ENCODE results near the gene B3GALNT2.

B3GALNT2 gene

GRCh38 chr1:235450886-235451483 is 53.3 kb downstream of the B3GALNT2 start:
- DNase-seq (ENCODE audit: low read depth): no peak

DNA sequence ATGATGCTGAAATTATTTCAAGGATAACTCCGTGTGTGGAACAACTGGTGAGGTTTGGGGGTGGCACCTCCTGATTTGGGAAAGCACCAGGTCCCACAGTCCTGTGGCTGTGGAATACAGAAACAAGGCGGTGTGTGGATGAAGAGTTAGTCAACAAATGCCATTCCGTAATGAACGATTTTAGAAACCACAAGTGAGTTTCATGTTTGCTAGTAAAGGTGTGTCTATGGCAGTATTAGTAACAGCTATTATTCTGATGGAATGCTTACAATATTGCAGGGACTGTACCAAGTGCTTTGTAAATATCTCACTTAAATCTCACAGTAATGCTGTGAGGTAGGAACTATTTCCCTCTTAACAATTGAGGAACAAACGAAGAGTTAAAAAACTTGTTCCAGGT is 53.8 kb downstream of the B3GALNT2 start:
- DNase-seq (ENCODE audit: low read depth): no peak

GRCh38 chr1:235448616-235449015 is 55.6 kb downstream of the B3GALNT2 start:
- no peak for DNase-seq (ENCODE audit: low read depth)

DNA sequence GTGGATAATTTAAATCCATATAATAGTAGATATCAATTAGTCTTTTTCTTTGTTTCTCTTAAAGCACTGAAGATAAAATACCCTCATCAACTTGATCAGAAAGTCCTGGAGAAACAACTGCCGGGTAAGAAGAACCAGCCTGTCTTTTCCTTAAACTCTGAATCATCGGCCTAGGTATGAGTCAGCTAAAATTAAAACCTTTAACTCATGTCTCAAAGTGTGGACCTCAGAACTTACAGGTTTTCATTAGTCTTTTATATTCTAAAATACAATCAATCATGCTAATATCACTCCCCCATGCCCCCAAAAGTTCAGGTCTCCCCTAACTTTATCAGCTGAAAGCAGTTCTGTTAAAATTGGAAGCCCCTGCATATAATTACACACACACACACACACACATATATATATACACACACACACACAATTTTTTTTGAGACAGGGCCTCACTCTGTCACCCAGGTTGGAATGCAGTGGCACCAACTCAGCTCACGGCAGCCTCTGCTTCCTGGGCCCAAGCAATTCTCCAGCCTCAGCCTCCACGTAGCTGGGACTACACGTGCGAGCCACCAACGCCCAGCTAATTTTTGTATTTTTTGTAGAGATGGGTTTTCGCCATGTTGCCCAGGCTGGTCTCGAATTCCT is 61.3 kb downstream of the B3GALNT2 start:
- no peak for DNase-seq (ENCODE audit: low read depth)

- no peak for DNase-seq (ENCODE audit: low read depth)
These were observed 63.0 kb downstream of the B3GALNT2 start for GRCh38 chr1:235441159-235441685.

DNA sequence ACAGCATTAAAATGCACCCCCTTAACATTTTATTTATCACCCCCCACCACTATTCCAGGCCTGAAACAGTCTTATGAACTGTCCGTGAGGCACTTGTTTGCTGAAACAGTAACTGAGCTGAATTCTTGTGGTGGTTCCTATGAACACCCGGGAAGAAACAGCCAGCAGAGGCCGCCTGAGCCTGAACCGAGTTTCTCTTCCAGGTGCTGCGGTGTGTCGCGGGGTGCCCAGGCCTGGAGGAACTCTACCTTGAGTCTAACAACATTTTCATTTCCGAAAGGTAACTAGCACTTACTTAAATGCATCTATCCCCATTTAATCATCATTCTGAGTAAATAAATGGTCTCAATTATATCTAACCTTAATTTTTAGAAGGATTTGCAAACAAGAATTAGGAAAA is 70.3 kb downstream of the B3GALNT2 start:
- DNase-seq (ENCODE audit: low read depth): no peak

- no peak for DNase-seq (ENCODE audit: low read depth)
These were observed 73.3 kb downstream of the B3GALNT2 start for GRCh38 chr1:235430991-235431390.

GRCh38 chr1:235429143-235429542 is 75.1 kb downstream of the B3GALNT2 start:
- no peak for DNase-seq (ENCODE audit: low read depth)

DNA sequence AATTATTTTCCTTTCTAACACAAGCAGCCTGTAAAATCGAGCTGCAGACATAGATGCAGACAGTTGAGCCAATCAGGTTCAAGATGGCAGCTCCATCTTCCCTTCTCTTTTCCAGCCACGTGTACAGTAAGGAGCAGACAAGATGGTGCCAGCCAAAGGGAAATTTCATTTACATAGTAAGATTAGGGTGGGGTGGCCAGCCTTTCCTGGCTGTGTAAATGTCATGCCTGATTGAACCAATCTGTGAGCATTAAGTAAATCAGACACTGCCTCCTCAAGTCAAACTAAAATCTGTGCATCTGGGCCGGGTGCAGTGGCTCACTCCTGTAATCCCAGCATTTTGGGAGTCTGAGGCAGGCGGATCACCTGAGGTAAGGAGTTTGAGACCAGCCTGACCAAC is 76.8 kb downstream of the B3GALNT2 start:
- DNase-seq (ENCODE audit: low read depth): no peak

DNA sequence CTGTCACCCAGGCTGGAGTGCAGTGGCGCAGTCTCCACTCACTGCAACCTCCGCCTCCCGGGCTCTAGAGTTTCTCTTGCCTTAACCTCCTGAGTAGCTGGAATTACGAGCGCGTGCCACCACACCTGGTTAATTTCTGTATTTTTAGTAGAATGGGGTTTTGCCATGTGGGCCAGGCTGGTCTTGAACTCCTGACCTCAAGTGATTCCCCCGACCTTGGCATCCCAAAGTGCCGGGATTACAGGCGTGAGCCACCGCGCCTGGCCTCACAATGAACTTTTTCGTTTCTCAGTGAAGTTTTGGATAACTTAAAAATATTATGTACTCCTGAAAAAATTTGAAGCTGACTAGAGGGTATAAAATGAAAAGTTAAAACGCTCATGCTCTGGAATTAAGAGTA is 77.6 kb downstream of the B3GALNT2 start:
- no peak for DNase-seq (ENCODE audit: low read depth)

DNA sequence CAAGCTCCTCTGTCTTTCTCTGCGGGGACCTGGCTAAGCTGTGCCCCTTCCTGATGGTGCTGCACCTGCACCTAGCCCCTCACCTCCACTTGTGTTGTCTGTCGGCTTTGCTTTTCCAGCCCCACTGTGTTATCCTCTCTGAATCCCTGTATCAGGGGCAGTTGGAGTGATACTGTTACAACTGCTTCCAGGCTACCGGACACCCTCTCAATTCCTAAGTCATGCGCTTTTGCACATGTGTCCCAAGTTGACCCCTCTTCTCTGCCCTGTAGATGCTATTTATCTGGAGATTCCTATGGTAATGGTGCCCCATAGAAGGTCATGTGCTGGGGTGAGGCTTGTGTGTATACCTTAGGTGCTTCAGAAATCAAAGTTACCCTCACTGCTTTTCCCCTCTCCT is 78.1 kb downstream of the B3GALNT2 start:
- DNase-seq (ENCODE audit: low read depth): no peak

GRCh38 chr1:235425357-235425756 is 78.9 kb downstream of the B3GALNT2 start:
- no peak for DNase-seq (ENCODE audit: low read depth)

GRCh38 chr1:235424092-235424491 is 80.2 kb downstream of the B3GALNT2 start:
- DNase-seq (ENCODE audit: low read depth): no peak

- DNase-seq (ENCODE audit: low read depth): no peak
These were observed 81.0 kb downstream of the B3GALNT2 start for GRCh38 chr1:235423214-235423652.

DNA sequence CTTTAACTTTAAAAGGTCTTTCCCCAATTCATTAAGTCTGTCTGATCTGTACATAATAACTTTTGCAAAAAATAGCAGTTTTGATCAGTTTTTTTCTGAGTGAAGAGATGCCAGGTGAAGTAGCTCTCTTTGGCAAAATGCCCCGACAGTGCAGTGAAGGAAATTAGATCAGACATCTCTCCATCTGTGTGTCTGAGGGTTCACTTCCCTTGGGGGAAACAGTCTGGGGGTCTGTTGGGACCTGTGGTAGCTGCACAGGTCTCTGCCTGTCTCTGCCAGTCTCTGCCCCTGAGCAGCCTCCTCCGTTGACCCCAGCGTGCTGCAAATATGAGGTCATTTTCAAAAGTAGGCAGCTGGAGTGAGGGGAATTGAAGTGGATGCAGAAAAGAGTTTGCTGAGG is 82.5 kb downstream of the B3GALNT2 start:
- DNase-seq (ENCODE audit: low read depth): no peak

DNA sequence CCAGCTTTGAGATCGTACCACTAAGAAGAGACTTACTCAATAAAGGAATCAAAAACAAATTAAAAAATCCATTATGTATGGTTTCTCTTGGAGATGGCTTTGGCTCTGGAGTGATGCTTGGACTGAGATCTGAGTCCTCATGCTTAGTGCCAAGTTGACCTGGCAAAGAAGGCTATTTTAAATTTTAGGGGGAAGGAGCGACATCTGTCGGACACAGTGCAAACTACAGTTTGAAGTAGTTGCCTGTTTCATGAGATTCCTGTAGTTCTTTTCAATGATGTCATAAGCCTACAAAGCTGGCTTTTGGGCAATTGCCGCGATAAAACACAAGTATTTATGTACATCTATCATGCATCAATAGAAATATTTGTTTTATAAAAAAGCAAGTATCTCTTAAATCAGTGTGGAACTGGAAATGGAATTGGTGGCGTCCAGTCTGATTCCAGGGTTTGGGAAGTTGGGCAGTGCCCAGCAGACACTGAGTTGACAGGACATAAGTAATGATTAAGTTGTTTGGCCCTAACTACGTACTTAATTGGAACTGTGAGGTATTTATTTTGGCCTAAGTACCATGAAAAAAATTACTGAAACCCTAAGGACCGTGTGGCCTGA is 87.1 kb downstream of the B3GALNT2 start:
- DNase-seq (ENCODE audit: low read depth): peak; percentile 36

DNA sequence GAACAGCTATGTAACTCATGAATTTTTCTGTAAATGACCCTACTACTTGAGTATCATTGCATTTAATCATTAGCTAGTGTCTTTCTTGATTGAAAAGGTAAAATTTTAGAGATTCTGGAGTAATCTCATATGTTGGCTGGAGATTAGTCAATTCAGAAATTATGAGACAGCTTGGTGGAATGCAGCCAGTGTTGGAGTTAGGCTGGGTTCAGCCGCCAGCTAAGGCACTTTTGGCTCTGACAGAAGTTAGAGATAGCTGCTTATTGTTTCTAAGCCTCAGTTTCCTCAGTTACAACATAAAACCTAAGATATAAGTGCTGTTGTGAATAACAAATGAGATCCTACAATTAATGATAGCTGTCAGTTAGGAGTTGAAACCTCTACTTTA is 87.6 kb downstream of the B3GALNT2 start:
- no peak for DNase-seq (ENCODE audit: low read depth)

GRCh38 chr1:235415008-235415904 is 89.0 kb downstream of the B3GALNT2 start:
- DNase-seq (ENCODE audit: low read depth): peak; percentile 39

DNA sequence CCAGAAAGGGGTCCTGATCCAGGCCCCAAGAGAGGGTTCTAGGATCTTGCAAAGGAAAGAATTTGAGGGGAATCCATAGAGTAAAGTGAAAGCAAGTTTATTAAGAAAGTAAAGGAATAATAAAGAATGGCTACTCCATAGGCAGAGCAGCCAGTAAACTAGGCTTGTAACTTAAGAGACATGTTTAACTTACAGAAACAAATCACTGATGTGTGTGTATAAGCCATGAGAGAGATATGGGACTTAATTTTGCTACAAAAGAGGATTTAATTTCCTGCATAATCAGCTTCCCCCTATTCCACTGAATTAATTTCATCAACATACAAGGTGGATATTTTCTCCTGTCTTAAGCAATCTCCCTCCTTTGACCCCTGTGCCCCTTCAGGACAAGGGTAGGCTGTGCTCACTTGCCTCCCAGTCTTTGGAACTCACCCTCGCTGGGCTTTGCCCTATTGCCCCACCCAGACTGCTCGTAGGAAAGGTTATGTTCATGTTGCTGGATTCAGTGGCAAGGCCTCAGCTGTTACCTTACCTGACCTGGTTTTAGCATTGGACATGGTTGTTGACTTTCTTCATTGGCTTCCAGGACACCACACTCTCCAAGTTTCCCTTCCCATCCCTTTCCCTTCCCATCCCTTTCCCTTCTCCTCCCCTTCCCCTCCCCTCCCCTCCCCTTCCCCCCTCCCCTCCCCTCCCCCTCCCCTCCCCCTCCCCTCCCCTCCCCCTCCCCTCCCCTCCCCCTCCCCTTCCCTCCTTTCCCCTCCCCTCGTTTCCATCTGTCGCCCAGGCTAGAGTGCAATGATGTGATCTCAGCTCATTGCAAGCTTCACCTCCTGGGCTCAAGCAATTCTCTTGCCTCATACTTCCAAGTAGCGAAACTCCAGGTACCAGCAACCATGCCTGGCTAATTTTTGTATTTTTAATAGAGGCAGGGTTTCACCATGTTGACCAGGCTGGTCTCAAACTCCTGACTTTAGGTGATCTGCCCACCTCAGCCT is 92.5 kb downstream of the B3GALNT2 start:
- DNase-seq (ENCODE audit: low read depth): no peak

DNA sequence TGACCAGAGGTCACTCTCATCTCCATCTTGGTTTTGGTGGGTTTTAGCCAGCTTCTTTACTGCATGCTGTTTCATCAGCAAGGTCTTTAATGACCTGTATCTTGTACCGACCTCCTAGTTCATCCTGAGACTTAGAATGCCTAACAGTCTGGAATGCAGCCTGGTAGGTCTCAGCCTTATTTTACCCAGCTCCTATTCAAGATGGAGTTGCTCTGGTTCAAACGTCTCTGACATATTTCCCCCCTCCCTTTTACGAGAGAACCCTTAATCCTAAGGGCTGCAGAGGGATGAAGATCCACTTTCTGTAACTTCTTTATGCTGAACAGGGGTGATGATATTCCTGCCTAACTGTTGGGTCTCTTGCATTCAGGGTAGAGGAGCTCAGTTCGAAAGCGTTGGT is 93.8 kb downstream of the B3GALNT2 start:
- no peak for DNase-seq (ENCODE audit: low read depth)

Measured in T follicular helper cell (primary cell).